GM08714 (cell line): ENCODE data around the gene JARID2.

ENCODE experiments used
- H3K4me3 ChIP-seq: fragments of 200-500 bp; sonication (Bioruptor generic); 2 replicates; pipeline ENCODE4 v1.5.1; 2014; ENCODE audit warnings: mild to moderate bottlenecking, low read length, inconsistent platforms
- ZNF274 ChIP-seq: IDR thresholded peaks from 2 replicates; pipeline ENCODE4 v1.6.1; 2012; ENCODE audit warnings: mild to moderate bottlenecking, low read depth, low read length

JARID2 gene

DNA sequence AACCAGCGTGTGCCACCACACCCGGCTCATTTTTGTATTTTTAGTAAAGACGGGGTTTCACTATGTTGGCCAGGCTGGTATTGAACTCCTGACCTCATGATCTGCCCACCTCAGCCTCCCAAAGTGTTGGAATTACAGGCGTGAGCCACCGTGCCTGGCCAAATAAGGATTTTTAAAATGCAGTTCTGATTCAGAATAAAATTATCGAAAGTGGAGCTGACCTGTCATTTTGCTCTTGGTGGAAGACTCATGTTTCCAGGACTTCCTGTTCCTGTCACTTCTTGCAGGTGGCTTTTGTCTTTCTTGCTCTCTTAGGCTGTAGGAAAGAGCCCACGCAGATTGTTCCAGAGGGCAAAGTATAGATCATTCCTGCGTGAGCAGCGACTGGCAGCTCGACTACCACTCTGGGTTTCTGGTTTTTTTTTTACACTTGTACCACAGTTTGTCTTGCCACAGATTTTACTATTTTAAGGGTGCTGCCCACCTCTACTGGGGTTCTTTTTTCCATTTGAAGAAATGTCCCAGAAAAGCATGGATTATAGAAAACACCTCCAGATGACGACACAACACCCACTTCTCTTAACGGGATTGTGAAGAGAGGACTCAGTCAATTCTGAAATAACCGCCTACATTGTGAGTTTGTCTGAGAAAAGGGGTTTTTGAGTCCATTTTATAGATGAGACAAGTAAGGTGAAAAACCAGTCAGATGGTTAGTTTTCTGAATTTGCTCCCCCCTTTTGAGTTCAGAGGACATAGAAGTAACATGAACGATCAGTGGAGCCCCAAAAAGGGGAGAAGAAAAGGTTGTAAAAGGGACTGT lies 7.5 kb downstream of the JARID2 start:
- no peak for TF ChIP-seq ZNF274
- peak overlapping the region; percentile 32; the same call in 1 of the 2 replicates for H3K4me3 ChIP-seq

DNA sequence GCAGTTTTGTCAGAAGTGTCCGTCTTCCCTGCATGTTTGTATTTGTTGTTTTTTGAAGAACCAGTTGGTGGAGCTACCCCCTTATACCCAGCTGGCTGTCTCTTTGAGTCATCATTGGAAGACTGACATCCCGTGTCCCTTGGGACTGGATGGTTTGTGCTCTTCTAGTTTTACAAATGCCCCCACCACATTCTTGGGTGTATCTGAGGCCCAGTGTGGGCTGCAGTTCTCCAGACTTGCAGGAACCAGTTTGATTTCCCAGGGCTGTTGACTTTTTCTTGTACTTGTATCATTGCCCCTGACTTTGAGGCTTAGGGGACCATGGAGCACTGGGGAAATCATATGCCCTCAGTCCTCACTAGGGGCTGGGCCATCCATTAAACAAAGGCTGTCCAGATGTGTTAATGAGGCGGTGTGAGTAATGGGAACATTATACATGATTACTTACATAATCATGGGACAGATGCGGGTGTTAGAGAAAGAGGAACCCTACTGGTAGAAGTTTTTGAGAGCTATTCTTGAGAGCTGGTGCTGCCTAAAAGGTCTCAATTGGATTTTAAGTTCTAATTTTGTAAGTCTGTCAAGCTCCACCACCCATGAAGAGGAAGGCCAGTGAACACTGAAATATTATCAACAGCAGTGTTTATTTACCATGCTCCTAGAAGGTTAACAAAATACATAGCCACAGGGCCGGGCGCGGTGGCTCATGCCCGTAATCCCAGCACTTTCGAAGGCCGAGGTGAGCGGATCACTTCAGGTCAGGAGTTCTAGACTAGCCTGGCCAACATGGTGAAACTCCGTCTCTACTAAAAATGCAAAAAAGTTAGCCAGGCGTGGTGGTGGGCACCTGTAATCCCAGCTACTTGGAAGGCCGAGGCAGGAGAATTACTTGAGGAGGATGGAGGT lies 8.5 kb downstream of the JARID2 start:
- no peak for TF ChIP-seq ZNF274
- H3K4me3 ChIP-seq: peak overlapping the region; percentile 32; the same call in 1 of the 2 replicates

GRCh38 chr6:15255481-15255880 lies 9.6 kb downstream of the JARID2 start:
- TF ChIP-seq ZNF274: no peak
- peak overlapping the region; percentile 46; the same call in 1 of the 2 replicates for H3K4me3 ChIP-seq

GRCh38 chr6:15255909-15256395 lies 10.1 kb downstream of the JARID2 start:
- peak overlapping the region; percentile 46; the same call in 1 of the 2 replicates for H3K4me3 ChIP-seq
- no peak for TF ChIP-seq ZNF274

DNA sequence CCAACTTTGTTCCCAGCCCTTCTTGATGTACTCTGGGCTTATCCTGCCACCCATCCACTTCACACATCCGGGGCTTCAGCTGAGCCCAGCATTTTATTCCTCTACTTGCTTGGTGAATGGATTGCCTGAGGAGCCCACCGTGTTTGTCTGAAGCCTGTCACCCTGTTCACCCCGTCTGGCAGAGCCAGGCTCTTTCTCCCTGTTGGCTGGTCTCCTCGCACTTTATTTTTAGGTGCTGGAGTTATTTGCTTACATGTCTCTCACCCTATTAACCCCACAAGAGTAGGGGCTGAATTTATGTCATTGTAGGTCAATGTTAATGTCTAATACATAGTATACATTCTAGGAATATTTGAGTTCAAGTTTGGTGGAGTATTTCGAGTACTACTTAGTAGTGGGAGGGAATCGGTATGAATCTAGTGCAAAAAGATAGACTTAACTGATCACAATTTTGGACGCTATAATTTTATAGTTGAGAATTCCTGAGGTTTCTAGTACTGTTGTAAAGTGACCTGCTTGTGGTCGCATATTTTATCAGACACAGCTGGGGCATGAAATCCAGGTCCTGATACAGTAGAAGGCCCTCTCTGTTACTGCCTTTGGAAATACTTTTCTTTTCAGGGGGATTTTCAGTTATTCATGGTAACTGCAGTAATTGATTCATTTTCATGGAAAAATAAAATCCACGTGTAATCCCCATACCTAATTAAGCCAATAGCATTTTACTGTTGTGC lies 10.8 kb downstream of the JARID2 start:
- no peak overlapping the region for H3K4me3 ChIP-seq
- TF ChIP-seq ZNF274: no peak

DNA sequence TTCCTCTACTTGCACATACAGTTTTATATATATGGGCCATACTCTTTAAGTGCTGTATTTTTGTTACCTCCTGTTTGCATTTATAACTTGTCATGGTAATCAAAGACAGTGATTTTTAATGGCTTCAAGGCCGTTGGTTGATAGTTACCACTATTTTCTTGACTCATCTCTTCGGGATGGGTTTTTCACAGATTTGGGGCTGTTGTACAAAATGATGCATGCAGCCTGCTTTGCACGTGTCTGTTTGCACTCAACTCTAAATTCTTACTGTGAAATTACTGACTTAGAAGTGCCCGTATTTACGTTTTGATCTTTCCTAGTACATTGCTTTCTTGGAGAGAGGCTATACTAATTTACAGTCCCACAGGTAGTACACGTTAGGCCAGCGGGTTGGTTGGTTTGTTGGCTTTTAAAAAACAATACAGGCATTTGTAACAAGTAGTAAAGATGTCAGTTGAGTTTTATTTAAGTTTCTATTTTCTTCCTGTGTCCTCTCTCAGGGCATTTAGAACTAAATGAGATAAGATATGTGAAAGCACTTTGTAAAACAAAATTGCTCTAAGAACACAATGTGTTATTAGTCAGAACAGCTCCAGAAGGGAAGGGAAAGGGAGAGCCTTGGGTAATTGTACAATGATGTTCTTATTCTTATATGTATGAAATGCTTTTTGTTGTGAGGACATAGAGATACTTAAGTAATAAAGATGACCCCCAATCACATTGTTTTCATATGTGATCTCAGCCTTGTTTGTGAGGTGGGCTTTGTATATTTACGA lies 11.7 kb downstream of the JARID2 start:
- TF ChIP-seq ZNF274: no peak
- no peak overlapping the region for H3K4me3 ChIP-seq

- H3K4me3 ChIP-seq: no peak overlapping the region
- no peak for TF ChIP-seq ZNF274
These were observed 13.9 kb downstream of the JARID2 start for GRCh38 chr6:15259766-15260098.

DNA sequence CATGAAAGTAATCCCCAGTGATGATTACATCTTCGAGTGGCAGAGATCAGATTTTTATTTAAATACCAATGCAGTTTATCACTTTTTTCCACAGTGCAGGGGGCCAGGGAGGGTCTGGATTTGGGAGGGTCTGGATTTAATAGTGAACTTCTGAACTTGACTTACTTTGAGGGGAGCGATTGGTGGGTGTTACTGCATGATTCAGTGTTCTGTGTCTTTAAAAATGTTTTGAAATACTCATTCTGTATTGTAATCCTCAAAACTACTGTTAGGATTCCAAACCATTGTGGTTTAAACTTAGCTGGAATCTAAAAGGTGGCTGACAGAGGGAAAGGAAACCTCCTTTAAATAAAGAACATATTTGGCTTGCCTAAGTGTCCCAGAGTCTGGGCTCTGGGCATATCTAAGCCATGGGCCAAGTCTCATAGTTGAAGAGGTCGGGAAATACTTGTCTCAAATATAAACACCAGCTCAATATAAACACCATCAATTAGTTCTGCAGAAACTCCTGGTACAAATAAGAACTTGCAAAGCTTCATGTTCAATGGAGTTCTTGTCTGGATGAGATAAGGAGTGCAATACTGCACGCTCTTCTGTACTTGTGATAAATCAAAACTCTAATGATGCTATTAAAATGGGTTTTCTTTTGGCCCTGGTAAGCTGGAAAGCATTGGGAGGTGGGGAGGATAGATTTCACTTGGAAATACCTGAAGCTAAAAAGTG lies 14.4 kb downstream of the JARID2 start:
- H3K4me3 ChIP-seq: no peak overlapping the region
- TF ChIP-seq ZNF274: no peak

- no peak overlapping the region for H3K4me3 ChIP-seq
- TF ChIP-seq ZNF274: no peak
These were observed 18.0 kb downstream of the JARID2 start for GRCh38 chr6:15263780-15264374.

- TF ChIP-seq ZNF274: no peak
- H3K4me3 ChIP-seq: no peak overlapping the region
These were observed 18.5 kb downstream of the JARID2 start for GRCh38 chr6:15264412-15264811.

DNA sequence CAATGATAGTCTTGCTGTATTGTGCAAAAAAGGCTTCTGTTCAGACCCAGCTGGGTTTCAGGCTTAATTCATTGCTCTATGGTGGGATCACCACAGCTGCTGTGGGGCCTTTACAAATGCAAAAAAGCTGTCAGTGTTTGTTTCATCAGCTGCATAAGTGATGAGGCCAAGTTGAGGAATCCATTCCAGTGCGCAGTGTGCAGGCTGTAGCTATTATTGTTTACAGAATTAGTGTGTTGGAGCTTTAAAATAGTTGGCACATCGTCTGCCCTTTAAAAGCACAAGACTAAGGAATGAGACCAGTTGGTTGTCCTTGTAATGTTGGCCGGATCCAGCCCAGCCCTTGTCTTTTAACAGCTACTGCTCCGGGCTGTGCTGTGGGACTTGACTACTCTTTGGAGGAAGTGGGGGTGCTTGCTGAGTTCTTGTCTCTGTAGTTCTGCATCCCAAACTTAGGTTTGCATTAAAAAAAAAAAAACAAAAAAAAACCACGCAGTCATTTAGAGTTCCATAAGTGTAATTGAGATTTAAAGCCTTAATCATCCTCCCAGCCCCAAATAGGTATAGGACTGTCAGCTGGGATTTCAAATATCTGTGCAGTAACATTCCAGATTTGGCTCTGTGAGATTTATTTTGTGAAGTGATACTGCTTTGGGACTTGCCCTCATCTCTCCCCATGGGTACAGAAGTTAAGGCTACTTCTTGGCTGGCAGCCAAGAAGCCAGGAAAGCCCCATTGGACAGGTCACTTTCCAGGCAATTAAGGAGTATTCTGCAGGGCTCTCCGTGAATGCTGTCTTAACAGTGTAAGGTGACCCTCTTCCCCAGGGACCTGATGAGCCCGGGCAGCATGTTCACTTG lies 19.3 kb downstream of the JARID2 start:
- H3K4me3 ChIP-seq: peak overlapping the region; percentile 36; the same call in 1 of the 2 replicates
- no peak for TF ChIP-seq ZNF274

GRCh38 chr6:15265787-15266186 lies 19.9 kb downstream of the JARID2 start:
- H3K4me3 ChIP-seq: peak overlapping the region; percentile 2; the same call in 1 of the 2 replicates
- TF ChIP-seq ZNF274: no peak
